ENCODE results near the gene SLC34A1. TPM values are rescaled to one million over a fixed set of nuclear protein-coding genes. Genes with fewer than 3 reads are reported as not detected.

The SLC34A1 gene
- polyA plus RNA-seq, 3 donors, result not detected

DNA sequence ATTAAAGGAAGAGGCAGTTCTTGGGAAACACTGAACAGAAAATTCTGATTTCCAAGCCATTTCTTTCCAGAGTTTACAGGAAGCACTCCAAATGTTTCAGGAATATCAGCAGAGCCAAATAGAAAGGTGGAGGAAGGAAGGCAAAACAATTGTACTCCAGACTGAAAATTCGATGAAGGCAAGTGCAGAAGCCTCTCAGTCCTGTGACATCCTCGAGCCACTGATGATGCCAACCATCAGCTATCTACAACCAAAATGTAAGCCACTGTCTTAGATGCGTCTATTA lies 34.9 kb upstream of the SLC34A1 start:
- 71% methylated on average over 2 of the region's 3 CpGs for WGBS (ENCODE audit: insufficient coverage)

DNA sequence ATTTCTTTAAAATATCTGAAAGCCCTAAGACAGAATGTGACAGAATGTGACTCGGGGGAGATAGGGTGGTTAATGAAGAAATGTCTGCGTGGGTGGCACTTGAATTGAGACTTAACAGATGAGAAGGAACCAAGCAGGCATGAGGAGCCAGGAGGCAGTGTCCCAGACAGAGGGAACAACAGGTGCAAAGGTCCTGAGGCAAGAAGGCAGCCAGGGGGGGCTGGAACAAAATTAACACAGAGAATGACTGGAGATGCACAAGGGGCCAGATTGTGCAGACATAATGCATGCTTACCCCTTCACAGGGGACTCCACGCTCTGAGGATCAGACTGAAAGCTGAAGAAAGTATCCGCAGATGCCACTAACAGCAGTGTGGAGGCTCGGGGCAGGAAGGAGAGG lies 34.5 kb upstream of the SLC34A1 start:
- Histone ChIP-seq H3K27ac (ENCODE audit: low read depth in 1 of 2, low read length in 2 of 2) (no peak overlapping the region), H3K4me2 (replicated peaks; ENCODE audit: extremely low read depth, low read length, poor library complexity, severe bottlenecking) (peak overlapping the region; percentile 95), H3K9ac (ENCODE audit: insufficient read depth, low read length, poor library complexity, severe bottlenecking) (no peak overlapping the region), H3K79me2 (ENCODE audit: insufficient read depth, low read length) (peaks cover 71% of the 10 kb centered on the region), H3K4me1 (ENCODE audit: control insufficient read depth in 1 of 2, insufficient read depth in 2 of 2, low read length in 2 of 2) (peaks cover 47 to 56% of the 10 kb centered on the region in 2 donors), H3K36me3 (replicated peaks in 1 of 2; ENCODE audit: control insufficient read depth in 1 of 2, insufficient read depth in 2 of 2, low read length in 2 of 2) (peaks cover 26 to 45% of the 10 kb centered on the region in 2 donors), H4K20me1 (ENCODE audit: insufficient read depth, low read length) (peaks cover 59% of the 10 kb centered on the region), H3K4me3 (replicated peaks in 1 of 3; ENCODE audit: low read depth in 2 of 3, low read length in 3 of 3) (peak overlapping the region in 1 of 3 experiments; percentile 99), H3K27me3 (ENCODE audit: control insufficient read depth in 2 of 2, insufficient read depth in 2 of 2, low read length in 2 of 2) (no peaks in the 10 kb centered on the region), H2AFZ (ENCODE audit: insufficient read depth, low read depth, low read length, poor library complexity, severe bottlenecking) (no peak overlapping the region), H3K9me3 (replicated peaks in 1 of 2; ENCODE audit: control insufficient read depth in 1 of 2, insufficient read depth in 1 of 2, low read length in 2 of 2) (no peaks in the 10 kb centered on the region)
- Mint-ChIP-seq H3K4me1 (peaks cover 56% of the 10 kb centered on the region), H3K36me3 (peaks cover 27 to 44% of the 10 kb centered on the region in 2 donors), H3K4me3 (peak overlapping the region in 1 of 2 donors; percentile 21), H3K27ac (peak overlapping the region in 2 of 7 donors; percentile 22 to 44), H3K9me3 (no peaks in the 10 kb centered on the region), H3K27me3 (ENCODE audit: low read depth in 3 of 3) (peaks cover 0 to 1% (median 0%) of the 10 kb centered on the region in 3 donors)
- no peak for DNase-seq
- 100% methylated on average over 5 of the region's 5 CpGs for WGBS (ENCODE audit: insufficient coverage)
- intact Hi-C loops (cut with micrococcal nuclease), result loop anchor here (5.0 kb wide), 2 partner anchors 37 to 42 kb away; partner anchors contain the start of gene MXD3 (in 1 of the 2)
- TF ChIP-seq, protein P1, sequence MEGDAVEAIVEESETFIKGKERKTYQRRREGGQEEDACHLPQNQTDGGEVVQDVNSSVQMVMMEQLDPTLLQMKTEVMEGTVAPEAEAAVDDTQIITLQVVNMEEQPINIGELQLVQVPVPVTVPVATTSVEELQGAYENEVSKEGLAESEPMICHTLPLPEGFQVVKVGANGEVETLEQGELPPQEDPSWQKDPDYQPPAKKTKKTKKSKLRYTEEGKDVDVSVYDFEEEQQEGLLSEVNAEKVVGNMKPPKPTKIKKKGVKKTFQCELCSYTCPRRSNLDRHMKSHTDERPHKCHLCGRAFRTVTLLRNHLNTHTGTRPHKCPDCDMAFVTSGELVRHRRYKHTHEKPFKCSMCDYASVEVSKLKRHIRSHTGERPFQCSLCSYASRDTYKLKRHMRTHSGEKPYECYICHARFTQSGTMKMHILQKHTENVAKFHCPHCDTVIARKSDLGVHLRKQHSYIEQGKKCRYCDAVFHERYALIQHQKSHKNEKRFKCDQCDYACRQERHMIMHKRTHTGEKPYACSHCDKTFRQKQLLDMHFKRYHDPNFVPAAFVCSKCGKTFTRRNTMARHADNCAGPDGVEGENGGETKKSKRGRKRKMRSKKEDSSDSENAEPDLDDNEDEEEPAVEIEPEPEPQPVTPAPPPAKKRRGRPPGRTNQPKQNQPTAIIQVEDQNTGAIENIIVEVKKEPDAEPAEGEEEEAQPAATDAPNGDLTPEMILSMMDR (IDR thresholded peaks at IDR 0.05), result no peak

More for the DNA sequence above, 34.9 kb upstream of the SLC34A1 start:
- Histone ChIP-seq H3K27me3 (ENCODE audit: control insufficient read depth in 2 of 2, insufficient read depth in 2 of 2, low read length in 2 of 2) (no peaks in the 10 kb centered on the region), H3K79me2 (ENCODE audit: insufficient read depth, low read length) (peaks cover 75% of the 10 kb centered on the region), H3K4me2 (replicated peaks; ENCODE audit: extremely low read depth, low read length, poor library complexity, severe bottlenecking) (no peak overlapping the region), H3K9ac (ENCODE audit: insufficient read depth, low read length, poor library complexity, severe bottlenecking) (no peak overlapping the region), H3K36me3 (replicated peaks in 1 of 2; ENCODE audit: control insufficient read depth in 1 of 2, insufficient read depth in 2 of 2, low read length in 2 of 2) (peaks cover 26 to 49% of the 10 kb centered on the region in 2 donors), H3K4me1 (ENCODE audit: control insufficient read depth in 1 of 2, insufficient read depth in 2 of 2, low read length in 2 of 2) (peaks cover 42 to 52% of the 10 kb centered on the region in 2 donors), H3K27ac (ENCODE audit: low read depth in 1 of 2, low read length in 2 of 2) (no peak overlapping the region), H3K4me3 (replicated peaks in 1 of 3; ENCODE audit: low read depth in 2 of 3, low read length in 3 of 3) (peak overlapping the region in 1 of 3 experiments; percentile 99), H3K9me3 (replicated peaks in 1 of 2; ENCODE audit: control insufficient read depth in 1 of 2, insufficient read depth in 1 of 2, low read length in 2 of 2) (no peaks in the 10 kb centered on the region), H4K20me1 (ENCODE audit: insufficient read depth, low read length) (peaks cover 63% of the 10 kb centered on the region), H2AFZ (ENCODE audit: insufficient read depth, low read depth, low read length, poor library complexity, severe bottlenecking) (no peak overlapping the region)
- no peaks in the 10 kb centered on the region for H3K9me3 Mint-ChIP-seq
- H3K36me3 Mint-ChIP-seq, result peaks cover 29 to 46% of the 10 kb centered on the region in 2 donors
- no peak overlapping the region for H3K27ac Mint-ChIP-seq
- H3K4me1 Mint-ChIP-seq, result peaks cover 51% of the 10 kb centered on the region
- TF ChIP-seq, protein P1 (IDR thresholded peaks at IDR 0.05), result no peak
- no peak overlapping the region for H3K4me3 Mint-ChIP-seq
- peaks cover 0 to 1% (median 0%) of the 10 kb centered on the region in 3 donors for H3K27me3 Mint-ChIP-seq (ENCODE audit: low read depth in 3 of 3)
- no peak for DNase-seq
- intact Hi-C loops (cut with micrococcal nuclease), result loop anchor here in 1 of 2 donors (5.0 kb wide), 1 partner anchor 37 kb away; the partner anchor contains the start of gene MXD3

Data from CD14-positive monocyte (primary cell).